Muscle of arm (tissue), 12 donors: ENCODE results near the gene CDH13. TPM values are rescaled to one million over a fixed set of nuclear protein-coding genes. Genes with fewer than 3 reads are reported as not detected.

ENCODE experiments used
- DNase-seq: peaks from one replicate; pipeline ENCODE4 v3.0.0-alpha.2; 2013
- polyA plus RNA-seq, 12 donors: library from polyadenylated mRNA; unstranded; fragments of 120-200 nt; gene quantifications; one replicate each; pipeline ENCODE4 v1.2.1, GENCODE V29; 2013; ENCODE audit not compliant: insufficient read length in 12 of 12

The CDH13 gene
- polyA plus RNA-seq, 12 donors = 28.8 to 58.8 (median 54.1) TPM; not detected in 1

GRCh38 chr16:83742124-83742899, 1115.5 kb downstream of the CDH13 start:
- no peak for DNase-seq

GRCh38 chr16:83743241-83743640, 1116.5 kb downstream of the CDH13 start:
- no peak for DNase-seq

GRCh38 chr16:83743720-83744119, 1117.0 kb downstream of the CDH13 start:
- DNase-seq = no peak

- no peak for DNase-seq
Observed at GRCh38 chr16:83744441-83744981, 1117.7 kb downstream of the CDH13 start.

- DNase-seq = no peak
Observed at GRCh38 chr16:83746611-83747010, 1119.8 kb downstream of the CDH13 start.

- DNase-seq = no peak
Observed at GRCh38 chr16:83747936-83748335, 1121.2 kb downstream of the CDH13 start.

GRCh38 chr16:83755391-83755790, 1128.6 kb downstream of the CDH13 start:
- DNase-seq = no peak

- DNase-seq = no peak
Observed at GRCh38 chr16:83762141-83762991, 1135.6 kb downstream of the CDH13 start.

GRCh38 chr16:83762992-83763358, 1136.2 kb downstream of the CDH13 start:
- DNase-seq = no peak

GRCh38 chr16:83768986-83769385, 1142.2 kb downstream of the CDH13 start:
- no peak for DNase-seq

GRCh38 chr16:83769397-83770008, 1142.7 kb downstream of the CDH13 start:
- DNase-seq = no peak

GRCh38 chr16:83771306-83771942, 1144.7 kb downstream of the CDH13 start:
- no peak for DNase-seq

- DNase-seq = no peak
Observed at GRCh38 chr16:83772806-83773205, 1146.0 kb downstream of the CDH13 start.

GRCh38 chr16:83774066-83774465, 1147.3 kb downstream of the CDH13 start:
- DNase-seq = no peak

- no peak for DNase-seq
Observed at GRCh38 chr16:83776944-83777343, 1150.2 kb downstream of the CDH13 start.

GRCh38 chr16:83779886-83780285, 1153.1 kb downstream of the CDH13 start:
- DNase-seq = no peak

GRCh38 chr16:83785455-83785854, 1158.7 kb downstream of the CDH13 start:
- no peak for DNase-seq

- no peak for DNase-seq
Observed at GRCh38 chr16:83789642-83790401, 1163.1 kb downstream of the CDH13 start.

- DNase-seq = no peak
Observed at GRCh38 chr16:83791916-83792315, 1165.1 kb downstream of the CDH13 start.

GRCh38 chr16:83792391-83792790, 1165.6 kb downstream of the CDH13 start:
- DNase-seq = no peak

GRCh38 chr16:83793179-83793578, 1166.4 kb downstream of the CDH13 start:
- no peak for DNase-seq
